ENCODE data around the gene SPATA6L. TPM values are rescaled to one million over a fixed set of nuclear protein-coding genes. Genes with fewer than 3 reads are reported as not detected.

Gene SPATA6L
- total RNA-seq, 1 experiment from 2014 or later, result 0.57 TPM

- Histone ChIP-seq H2AFZ (ENCODE audit: low read depth, low read length, poor library complexity, severe bottlenecking) (no peak overlapping the region), H3K4me2 (ENCODE audit: low read length) (no peak overlapping the region), H3K9ac (ENCODE audit: low read length) (no peak overlapping the region), H3K4me3 (replicated peaks in 1 of 2; ENCODE audit: low read depth in 1 of 2, low read length in 2 of 2) (no peak overlapping the region), H3K27me3 (ENCODE audit: insufficient read depth, low read length) (no peaks in the 10 kb centered on the region), H3K79me2 (ENCODE audit: insufficient read depth, low read length) (no peaks in the 10 kb centered on the region), H3K27ac (ENCODE audit: low read depth, low read length) (no peak overlapping the region), H3K4me1 (ENCODE audit: control insufficient read depth in 1 of 2, insufficient read depth in 2 of 2, low read length in 2 of 2) (peaks cover 3 to 8% of the 10 kb centered on the region in 2 experiments; a peak in 1 of 4 replicates), H3K9me2 (ENCODE audit: insufficient read depth) (no peaks in the 10 kb centered on the region), H3K36me3 (ENCODE audit: control insufficient read depth in 1 of 2, insufficient read depth in 2 of 2, low read length in 2 of 2) (no peaks in the 10 kb centered on the region), H4K20me1 (ENCODE audit: insufficient read depth) (no peaks in the 10 kb centered on the region), H3K9me3 (ENCODE audit: control insufficient read depth in 1 of 2, insufficient read depth in 1 of 2, low read depth in 1 of 2, low read length in 2 of 2) (no peaks in the 10 kb centered on the region)
- TF ChIP-seq ZNF274 (IDR thresholded peaks at IDR 0.05; ENCODE audit: low read depth, low read length) (no peak), RAD21 (IDR thresholded peaks at IDR 0.05; ENCODE audit: low read depth) (no peak), EZH2 (IDR thresholded peaks at IDR 0.05) (no peak), POLR2A (IDR thresholded peaks at IDR 0.05; ENCODE audit: borderline replicate concordance, extremely low read depth, insufficient read depth, insufficient read length) (no peak), SIN3A (IDR thresholded peaks at IDR 0.05; ENCODE audit: low read depth) (no peak), FOSL1 (IDR thresholded peaks at IDR 0.05; ENCODE audit: low read depth) (no peak), SP1 (IDR thresholded peaks at IDR 0.05; ENCODE audit: low read depth) (no peak), ATF3 (IDR thresholded peaks at IDR 0.05) (no peak), CBX3 (IDR thresholded peaks at IDR 0.05; ENCODE audit: low read depth) (no peak), REST (IDR thresholded peaks at IDR 0.05; ENCODE audit: low read depth) (no peak), JUND (IDR thresholded peaks at IDR 0.05) (no peak), EGR1 (IDR thresholded peaks at IDR 0.05; ENCODE audit: low read depth) (no peak), CEBPB (IDR thresholded peaks at IDR 0.05; ENCODE audit: low read depth) (no peak), ZFX (IDR thresholded peaks at IDR 0.05) (no peak), MAX (IDR thresholded peaks at IDR 0.05) (no peak), SRF (IDR thresholded peaks at IDR 0.05; ENCODE audit: low read depth) (no peak), YY1 (IDR thresholded peaks at IDR 0.05; ENCODE audit: extremely low read depth, insufficient replicate concordance, low read depth, low read length) (no peak)
- ChIA-PET POLR2A (interaction anchor here (1.2 kb wide), 1 partner anchor 9 kb away, joined by 3 read pairs; the partner anchor contains the start of gene CDC37L1), CTCF (no interaction called here), RAD21 (ENCODE audit: low non-redundant PET in 1 of 2, low total read pairs in 2 of 2, uncharacterized antibody in 2 of 2, unreplicated experiment in 2 of 2) (no interaction called here)
- DNase-seq (ENCODE audit: low read depth, low spot score), result no peak
- ATAC-seq, result no peak
- BruUV-seq (replicated peaks), result no TSS peak
- intact Hi-C loops (cut with micrococcal nuclease), result loop anchor here (10.0 kb wide), 2 partner anchors 315 to 925 kb away; partner anchors contain the start of gene JAK2
Observed at GRCh38 chr9:4669890-4670289, 3.6 kb upstream of the SPATA6L start.

Data from HCT116 (cell line).